Nephron (organoid): Measurements from ENCODE around the gene PPP1R12C.

ENCODE experiments used
- H3K27ac Mint-ChIP-seq, 3 experiments: 2 replicates each; pipeline ENCODE4 v1.8.0; 2020; ENCODE audit warnings: mixed read lengths in 3 of 3, mild to moderate bottlenecking in 2 of 3, moderate library complexity in 1 of 3
- H3K27me3 Mint-ChIP-seq: 2 replicates; pipeline ENCODE4 v1.8.0; 2021; ENCODE audit warnings: low read depth, mild to moderate bottlenecking, moderate library complexity, mixed read lengths
- H3K36me3 Mint-ChIP-seq: 2 replicates; pipeline ENCODE4 v1.8.0; 2020; ENCODE audit warnings: low read depth, mixed read lengths
- H3K4me1 Mint-ChIP-seq: 2 replicates; pipeline ENCODE4 v1.8.0; 2020; ENCODE audit warnings: mixed read lengths
- H3K4me3 Mint-ChIP-seq, 3 experiments: 2 replicates each; pipeline ENCODE4 v1.8.0; 2020; ENCODE audit warnings: mild to moderate bottlenecking in 3 of 3, mixed read lengths in 3 of 3, moderate library complexity in 2 of 3
- H3K9me3 Mint-ChIP-seq: 2 replicates; pipeline ENCODE4 v1.8.0; 2020; ENCODE audit warnings: mixed read lengths
- TF ChIP-seq, protein P1 (sequence below), 3 experiments: fragments of 200-600 bp; sonication (generic); IDR thresholded peaks; one replicate each; pipeline ENCODE4 v1.5.0; 2021; ENCODE audit warnings: antibody characterized with exemption in 3 of 3; ENCODE audit not compliant: unreplicated experiment in 3 of 3

PPP1R12C gene

DNA sequence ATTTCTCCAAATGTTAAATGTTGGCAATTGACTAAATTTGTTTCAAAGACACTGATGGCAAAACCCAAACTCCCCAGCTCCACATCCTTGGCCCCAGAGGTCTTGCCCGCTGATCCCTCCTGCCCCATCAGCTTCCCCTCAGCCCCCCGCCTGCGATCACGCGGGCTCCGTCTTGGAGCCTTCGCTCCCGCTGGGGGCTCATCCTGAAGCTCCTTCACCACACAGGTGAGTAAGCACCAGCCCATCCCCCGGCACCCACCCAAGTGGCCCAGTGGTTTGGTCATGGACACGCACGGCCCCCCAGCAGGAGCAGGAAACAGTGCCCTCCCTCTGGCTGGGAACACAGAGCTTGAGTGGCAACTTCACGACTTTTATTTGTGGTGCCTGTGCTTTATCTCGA lies 26.9 kb downstream of the PPP1R12C start:
- no peaks in the 10 kb centered on the region for H3K9me3 Mint-ChIP-seq
- peaks cover 32% of the 10 kb centered on the region for H3K27me3 Mint-ChIP-seq
- no peak overlapping the region for H3K4me3 Mint-ChIP-seq
- no peak overlapping the region for H3K27ac Mint-ChIP-seq
- H3K36me3 Mint-ChIP-seq, result peaks cover 11% of the 10 kb centered on the region
- H3K4me1 Mint-ChIP-seq, result peaks cover 17% of the 10 kb centered on the region
- TF ChIP-seq, protein P1, sequence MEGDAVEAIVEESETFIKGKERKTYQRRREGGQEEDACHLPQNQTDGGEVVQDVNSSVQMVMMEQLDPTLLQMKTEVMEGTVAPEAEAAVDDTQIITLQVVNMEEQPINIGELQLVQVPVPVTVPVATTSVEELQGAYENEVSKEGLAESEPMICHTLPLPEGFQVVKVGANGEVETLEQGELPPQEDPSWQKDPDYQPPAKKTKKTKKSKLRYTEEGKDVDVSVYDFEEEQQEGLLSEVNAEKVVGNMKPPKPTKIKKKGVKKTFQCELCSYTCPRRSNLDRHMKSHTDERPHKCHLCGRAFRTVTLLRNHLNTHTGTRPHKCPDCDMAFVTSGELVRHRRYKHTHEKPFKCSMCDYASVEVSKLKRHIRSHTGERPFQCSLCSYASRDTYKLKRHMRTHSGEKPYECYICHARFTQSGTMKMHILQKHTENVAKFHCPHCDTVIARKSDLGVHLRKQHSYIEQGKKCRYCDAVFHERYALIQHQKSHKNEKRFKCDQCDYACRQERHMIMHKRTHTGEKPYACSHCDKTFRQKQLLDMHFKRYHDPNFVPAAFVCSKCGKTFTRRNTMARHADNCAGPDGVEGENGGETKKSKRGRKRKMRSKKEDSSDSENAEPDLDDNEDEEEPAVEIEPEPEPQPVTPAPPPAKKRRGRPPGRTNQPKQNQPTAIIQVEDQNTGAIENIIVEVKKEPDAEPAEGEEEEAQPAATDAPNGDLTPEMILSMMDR (IDR thresholded peaks at IDR 0.05; ENCODE audit: unreplicated experiment in 3 of 3), result no peak

DNA sequence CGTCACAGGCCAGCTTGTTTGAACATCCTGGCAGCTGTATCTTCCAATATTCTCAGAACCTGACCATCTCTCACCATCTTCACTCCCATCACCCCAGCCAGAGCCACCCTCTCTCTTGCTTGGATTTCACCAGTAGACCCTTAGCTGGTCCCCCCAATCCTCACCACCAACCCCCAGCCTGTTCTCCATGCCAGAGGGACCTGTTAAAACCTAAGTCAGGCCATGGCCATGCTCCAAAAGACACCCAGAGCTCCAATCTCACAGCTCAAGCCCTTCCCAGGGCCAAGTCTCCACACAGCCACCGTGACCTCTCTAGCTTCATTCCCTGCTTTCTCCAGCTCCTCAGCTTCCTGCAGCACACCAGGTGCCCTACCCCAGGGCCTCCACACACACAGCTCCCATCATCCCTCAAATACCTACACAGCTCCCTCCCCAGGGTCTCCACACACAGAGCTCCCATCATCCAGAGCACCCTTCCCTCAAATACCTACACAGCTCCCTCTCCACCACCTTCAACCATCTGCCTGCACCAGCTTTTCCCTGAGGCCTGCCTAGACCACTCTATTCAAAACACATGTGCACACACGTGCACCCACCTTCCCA lies 28.0 kb downstream of the PPP1R12C start:
- H3K9me3 Mint-ChIP-seq, result no peaks in the 10 kb centered on the region

DNA sequence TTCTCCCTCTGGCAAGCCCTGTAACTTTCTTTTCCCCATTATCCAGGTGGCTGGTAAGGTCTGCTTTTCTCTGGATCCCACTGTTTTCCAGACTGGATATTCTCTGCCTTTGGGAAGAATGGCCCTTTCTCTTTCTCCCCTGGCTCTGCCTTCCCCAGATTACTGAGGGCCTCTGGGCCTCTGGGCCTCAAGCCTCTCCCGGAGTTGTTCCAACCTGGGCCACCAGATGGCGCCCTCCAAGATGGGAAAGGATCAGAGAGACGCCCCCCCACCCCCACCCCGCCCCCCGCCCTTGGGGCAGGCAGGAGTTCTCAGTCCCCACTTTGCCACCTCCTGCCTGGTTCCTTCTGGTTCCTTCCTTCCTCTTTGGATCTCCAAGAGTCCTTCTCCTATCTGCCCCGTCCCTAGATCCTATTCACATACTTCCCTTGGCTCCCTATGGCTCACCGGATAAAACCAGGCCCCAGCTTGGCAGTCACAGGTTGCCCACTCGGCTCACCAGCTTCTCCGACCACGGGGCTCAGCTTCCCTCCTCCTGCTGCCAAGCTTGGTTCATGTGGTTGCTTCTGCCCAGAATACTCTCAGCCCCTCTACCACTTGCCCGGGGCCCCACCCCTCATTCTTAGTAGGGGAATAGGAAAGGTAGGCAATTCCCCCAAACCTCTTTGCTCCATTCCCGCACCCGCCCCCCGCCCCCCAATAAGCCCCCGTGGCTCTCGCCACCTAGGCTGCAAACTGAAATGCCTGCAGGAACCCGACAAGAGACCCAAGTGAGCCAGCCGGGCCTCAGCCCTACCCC lies 28.7 kb downstream of the PPP1R12C start:
- peaks cover 6% of the 10 kb centered on the region for H3K36me3 Mint-ChIP-seq
- H3K4me1 Mint-ChIP-seq, result peaks cover 17% of the 10 kb centered on the region
- TF ChIP-seq, protein P1 (IDR thresholded peaks at IDR 0.05; ENCODE audit: unreplicated experiment in 3 of 3), result peak; percentile 85 to 94 (median 88)
- H3K27me3 Mint-ChIP-seq, result peaks cover 50% of the 10 kb centered on the region
- peak overlapping the region; percentile 79 to 81 (median 81) for H3K4me3 Mint-ChIP-seq
- peak overlapping the region in 2 of 3 experiments; percentile 21 to 62 for H3K27ac Mint-ChIP-seq
- H3K9me3 Mint-ChIP-seq, result no peaks in the 10 kb centered on the region

More for the DNA sequence above, 28.0 kb downstream of the PPP1R12C start:
- TF ChIP-seq, protein P1 (IDR thresholded peaks at IDR 0.05; ENCODE audit: unreplicated experiment in 3 of 3), result no peak
- Mint-ChIP-seq H3K36me3 (peaks cover 6% of the 10 kb centered on the region), H3K4me3 (peak overlapping the region in 2 of 3 experiments; percentile 3 to 47), H3K27me3 (peaks cover 43% of the 10 kb centered on the region), H3K27ac (no peak overlapping the region), H3K4me1 (peaks cover 17% of the 10 kb centered on the region)

DNA sequence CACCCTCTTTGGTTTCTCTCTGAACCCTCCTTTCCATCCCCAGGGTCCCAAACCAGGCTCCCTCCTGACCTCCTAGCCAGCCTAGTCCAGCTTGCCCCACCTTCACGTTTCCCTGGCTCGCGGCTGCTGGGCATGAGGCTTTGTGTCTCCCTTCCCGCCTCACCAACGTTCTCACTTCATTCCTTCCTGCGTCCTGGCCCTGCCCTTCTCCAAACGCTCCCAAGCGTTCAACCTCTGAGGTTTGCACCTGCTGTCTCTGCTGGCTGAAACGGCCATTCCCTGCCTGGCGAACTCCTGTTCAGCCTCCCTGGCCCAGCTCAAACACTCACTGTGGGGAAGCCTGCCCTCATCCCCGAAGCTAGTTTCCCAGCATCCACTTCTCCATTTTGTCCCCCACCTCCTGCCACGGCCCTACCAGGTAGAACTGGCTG lies 29.4 kb downstream of the PPP1R12C start:
- no peaks in the 10 kb centered on the region for H3K9me3 Mint-ChIP-seq
- peak overlapping the region; percentile 79 to 81 (median 81) for H3K4me3 Mint-ChIP-seq
- peaks cover 57% of the 10 kb centered on the region for H3K27me3 Mint-ChIP-seq
- H3K27ac Mint-ChIP-seq, result peak overlapping the region in 2 of 3 experiments; percentile 21 to 62
- H3K36me3 Mint-ChIP-seq, result peaks cover 6% of the 10 kb centered on the region
- peaks cover 17% of the 10 kb centered on the region for H3K4me1 Mint-ChIP-seq
- TF ChIP-seq, protein P1 (IDR thresholded peaks at IDR 0.05; ENCODE audit: unreplicated experiment in 3 of 3), result no peak

DNA sequence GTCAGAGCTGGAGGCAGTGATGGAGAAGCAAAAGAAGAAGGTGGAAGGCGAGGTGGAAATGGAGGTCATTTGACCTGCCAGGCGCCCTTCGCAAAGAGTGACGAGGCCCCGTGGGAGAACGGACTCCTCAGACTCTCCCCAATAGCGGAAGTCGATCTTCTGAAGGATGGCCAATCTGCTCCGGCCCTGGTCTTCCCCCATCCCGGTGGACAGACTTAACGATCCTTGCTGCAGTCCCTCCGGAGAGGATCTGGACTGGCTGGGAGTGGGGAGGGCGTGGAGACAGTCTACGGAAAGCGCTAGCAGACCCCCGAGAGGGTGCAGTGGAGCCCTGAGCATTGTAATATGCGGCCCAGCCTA lies 29.9 kb downstream of the PPP1R12C start:
- Mint-ChIP-seq H3K4me1 (peaks cover 17% of the 10 kb centered on the region), H3K27ac (no peak overlapping the region), H3K27me3 (peaks cover 62% of the 10 kb centered on the region), H3K9me3 (peaks cover 2% of the 10 kb centered on the region), H3K4me3 (peak overlapping the region; percentile 79 to 81 (median 79)), H3K36me3 (peaks cover 8% of the 10 kb centered on the region)
- TF ChIP-seq, protein P1 (IDR thresholded peaks at IDR 0.05; ENCODE audit: unreplicated experiment in 3 of 3), result no peak
